ENCODE results near the gene FBXW7. TPM values are rescaled to one million over a fixed set of nuclear protein-coding genes. Genes with fewer than 3 reads are reported as not detected.

Gene FBXW7
- polyA plus RNA-seq, 1 donor = 19.2 TPM

- Histone ChIP-seq H3K4me3 (ENCODE audit: low read length) (no peak overlapping the region), H3K36me3 (ENCODE audit: control insufficient read depth, insufficient read depth, low read length) (no peaks in the 10 kb centered on the region), H3K27me3 (ENCODE audit: control insufficient read depth, insufficient read depth, low read length) (no peaks in the 10 kb centered on the region), H3K4me1 (ENCODE audit: control insufficient read depth, insufficient read depth, low read length) (no peaks in the 10 kb centered on the region), H3K27ac (ENCODE audit: low read length) (no peak overlapping the region), H3K9me3 (ENCODE audit: control insufficient read depth, low read depth, low read length) (no peaks in the 10 kb centered on the region)
- WGBS (ENCODE audit: insufficient coverage, low lambda C conversion rate) = no CpG with 5 or more reads among the region's 1 CpG
- peak; percentile 73 to 79 for DNase-seq
These were observed 35.0 kb downstream of the FBXW7 start for GRCh38 chr4:152500800-152501434.

DNA sequence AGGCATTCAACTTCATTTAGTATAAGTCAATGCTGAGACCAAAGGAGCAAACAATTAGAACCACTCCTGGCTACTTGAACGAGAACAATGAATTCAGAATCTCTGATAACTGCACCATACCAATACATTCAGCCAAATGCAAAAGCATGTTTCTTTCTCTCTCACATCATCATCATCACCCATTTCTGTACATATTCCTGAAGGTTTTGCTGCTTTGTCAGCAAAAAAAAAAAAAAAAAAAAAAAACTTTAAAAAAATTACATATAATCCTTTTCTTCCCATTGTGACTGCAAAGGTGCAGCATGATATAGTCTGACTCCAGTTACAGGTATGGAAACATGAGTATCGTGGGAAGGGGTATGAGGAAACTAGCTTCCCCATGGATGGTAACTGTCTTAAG lies 35.6 kb downstream of the FBXW7 start:
- Histone ChIP-seq H3K9me3 (ENCODE audit: control insufficient read depth, low read depth, low read length) (no peaks in the 10 kb centered on the region), H3K27ac (ENCODE audit: low read length) (no peak overlapping the region), H3K27me3 (ENCODE audit: control insufficient read depth, insufficient read depth, low read length) (no peaks in the 10 kb centered on the region), H3K4me3 (ENCODE audit: low read length) (no peak overlapping the region), H3K36me3 (ENCODE audit: control insufficient read depth, insufficient read depth, low read length) (no peaks in the 10 kb centered on the region), H3K4me1 (ENCODE audit: control insufficient read depth, insufficient read depth, low read length) (no peaks in the 10 kb centered on the region)
- 83% methylated on average over 1 of the region's 2 CpGs for WGBS (ENCODE audit: insufficient coverage, low lambda C conversion rate)
- no peak for DNase-seq

GRCh38 chr4:152499344-152499743 lies 36.5 kb downstream of the FBXW7 start:
- no peak overlapping the region for H3K27ac ChIP-seq (ENCODE audit: low read length)
- no peak overlapping the region for H3K4me3 ChIP-seq (ENCODE audit: low read length)
- H3K9me3 ChIP-seq (ENCODE audit: control insufficient read depth, low read depth, low read length) = no peaks in the 10 kb centered on the region
- H3K27me3 ChIP-seq (ENCODE audit: control insufficient read depth, insufficient read depth, low read length) = no peaks in the 10 kb centered on the region
- no CpG with 5 or more reads among the region's 2 CpGs for WGBS (ENCODE audit: insufficient coverage, low lambda C conversion rate)
- DNase-seq = no peak
- H3K36me3 ChIP-seq (ENCODE audit: control insufficient read depth, insufficient read depth, low read length) = no peaks in the 10 kb centered on the region
- no peaks in the 10 kb centered on the region for H3K4me1 ChIP-seq (ENCODE audit: control insufficient read depth, insufficient read depth, low read length)

- Histone ChIP-seq H3K27ac (ENCODE audit: low read length) (no peak overlapping the region), H3K9me3 (ENCODE audit: control insufficient read depth, low read depth, low read length) (no peaks in the 10 kb centered on the region), H3K4me3 (ENCODE audit: low read length) (no peak overlapping the region), H3K4me1 (ENCODE audit: control insufficient read depth, insufficient read depth, low read length) (no peaks in the 10 kb centered on the region), H3K27me3 (ENCODE audit: control insufficient read depth, insufficient read depth, low read length) (no peaks in the 10 kb centered on the region), H3K36me3 (ENCODE audit: control insufficient read depth, insufficient read depth, low read length) (no peaks in the 10 kb centered on the region)
- no peak for DNase-seq
- 100% methylated on average over 2 of the region's 3 CpGs for WGBS (ENCODE audit: insufficient coverage, low lambda C conversion rate)
These were observed 41.9 kb downstream of the FBXW7 start for GRCh38 chr4:152494020-152494419.

- no peak for DNase-seq
- Histone ChIP-seq H3K36me3 (ENCODE audit: control insufficient read depth, insufficient read depth, low read length) (no peaks in the 10 kb centered on the region), H3K27ac (ENCODE audit: low read length) (no peak overlapping the region), H3K9me3 (ENCODE audit: control insufficient read depth, low read depth, low read length) (no peaks in the 10 kb centered on the region), H3K4me3 (ENCODE audit: low read length) (no peak overlapping the region), H3K4me1 (ENCODE audit: control insufficient read depth, insufficient read depth, low read length) (peaks cover 12% of the 10 kb centered on the region), H3K27me3 (ENCODE audit: control insufficient read depth, insufficient read depth, low read length) (no peaks in the 10 kb centered on the region)
- WGBS (ENCODE audit: insufficient coverage, low lambda C conversion rate) = 80% methylated on average over 1 of the region's 4 CpGs
These were observed 47.6 kb downstream of the FBXW7 start for GRCh38 chr4:152488246-152488645.

GRCh38 chr4:152486429-152487389 lies 49.2 kb downstream of the FBXW7 start:
- peaks cover 12% of the 10 kb centered on the region for H3K4me1 ChIP-seq (ENCODE audit: control insufficient read depth, insufficient read depth, low read length)
- peak overlapping the region; percentile 96 for H3K27ac ChIP-seq (ENCODE audit: low read length)
- no peaks in the 10 kb centered on the region for H3K9me3 ChIP-seq (ENCODE audit: control insufficient read depth, low read depth, low read length)
- DNase-seq = peak in 1 of 2 donors; percentile 48
- H3K27me3 ChIP-seq (ENCODE audit: control insufficient read depth, insufficient read depth, low read length) = no peaks in the 10 kb centered on the region
- H3K4me3 ChIP-seq (ENCODE audit: low read length) = no peak overlapping the region
- 60% methylated on average over 2 of the region's 7 CpGs for WGBS (ENCODE audit: insufficient coverage, low lambda C conversion rate)
- H3K36me3 ChIP-seq (ENCODE audit: control insufficient read depth, insufficient read depth, low read length) = no peaks in the 10 kb centered on the region

- peak overlapping the region; percentile 42 for H3K4me3 ChIP-seq (ENCODE audit: low read length)
- no peaks in the 10 kb centered on the region for H3K27me3 ChIP-seq (ENCODE audit: control insufficient read depth, insufficient read depth, low read length)
- H3K36me3 ChIP-seq (ENCODE audit: control insufficient read depth, insufficient read depth, low read length) = no peaks in the 10 kb centered on the region
- peaks cover 12% of the 10 kb centered on the region for H3K4me1 ChIP-seq (ENCODE audit: control insufficient read depth, insufficient read depth, low read length)
- WGBS (ENCODE audit: insufficient coverage, low lambda C conversion rate) = no CpG with 5 or more reads among the region's 6 CpGs
- H3K27ac ChIP-seq (ENCODE audit: low read length) = peak overlapping the region; percentile 96
- H3K9me3 ChIP-seq (ENCODE audit: control insufficient read depth, low read depth, low read length) = no peaks in the 10 kb centered on the region
- peak; percentile 78 to 93 for DNase-seq
These were observed 50.1 kb downstream of the FBXW7 start for GRCh38 chr4:152485726-152486276.

DNA sequence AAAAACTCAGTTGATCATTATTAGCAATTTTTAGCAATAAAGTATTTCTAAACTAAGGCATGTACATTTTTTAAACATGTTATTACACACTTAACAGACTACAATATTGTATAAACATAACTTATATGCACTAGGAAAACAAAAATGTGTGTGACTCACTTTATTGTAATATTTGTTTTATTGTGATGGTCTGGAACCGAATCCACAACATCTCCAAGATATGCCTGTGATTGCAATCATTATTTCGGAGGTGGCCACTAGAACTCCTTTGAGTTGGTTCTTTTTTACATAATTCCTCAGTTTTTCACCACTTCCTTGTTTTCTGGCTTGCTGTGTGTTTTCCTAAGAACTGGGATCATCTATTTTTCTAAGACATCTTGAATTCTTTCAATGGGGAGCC lies 53.7 kb downstream of the FBXW7 start:
- no peak for DNase-seq
- WGBS (ENCODE audit: insufficient coverage, low lambda C conversion rate) = 100% methylated on average over 2 of the region's 2 CpGs
- Histone ChIP-seq H3K9me3 (ENCODE audit: control insufficient read depth, low read depth, low read length) (no peaks in the 10 kb centered on the region), H3K4me1 (ENCODE audit: control insufficient read depth, insufficient read depth, low read length) (peaks cover 9% of the 10 kb centered on the region), H3K27ac (ENCODE audit: low read length) (no peak overlapping the region), H3K27me3 (ENCODE audit: control insufficient read depth, insufficient read depth, low read length) (no peaks in the 10 kb centered on the region), H3K4me3 (ENCODE audit: low read length) (no peak overlapping the region), H3K36me3 (ENCODE audit: control insufficient read depth, insufficient read depth, low read length) (no peaks in the 10 kb centered on the region)

DNA sequence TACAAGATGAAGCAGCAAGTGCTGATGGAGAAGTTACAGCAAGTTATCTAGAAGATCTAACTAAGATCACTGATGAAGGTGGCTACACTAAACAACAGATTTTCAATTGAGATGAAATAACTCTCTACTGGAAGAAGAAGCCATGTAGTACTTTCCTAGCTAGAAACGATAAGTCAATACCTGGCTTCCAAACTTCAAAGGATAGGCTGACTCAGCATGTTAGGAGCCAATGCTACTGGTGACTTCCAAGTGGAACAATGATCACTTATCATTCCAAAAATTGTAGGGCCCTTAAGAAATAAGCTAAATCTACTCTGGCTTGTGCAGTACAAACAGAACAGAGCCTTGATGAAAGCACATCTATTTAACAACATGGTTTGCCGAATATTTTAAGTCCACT lies 55.0 kb downstream of the FBXW7 start:
- no peaks in the 10 kb centered on the region for H3K9me3 ChIP-seq (ENCODE audit: control insufficient read depth, low read depth, low read length)
- no peak overlapping the region for H3K27ac ChIP-seq (ENCODE audit: low read length)
- WGBS (ENCODE audit: insufficient coverage, low lambda C conversion rate) = 100% methylated on average over 1 of the region's 2 CpGs
- no peak overlapping the region for H3K4me3 ChIP-seq (ENCODE audit: low read length)
- no peaks in the 10 kb centered on the region for H3K36me3 ChIP-seq (ENCODE audit: control insufficient read depth, insufficient read depth, low read length)
- H3K4me1 ChIP-seq (ENCODE audit: control insufficient read depth, insufficient read depth, low read length) = no peaks in the 10 kb centered on the region
- no peak for DNase-seq
- H3K27me3 ChIP-seq (ENCODE audit: control insufficient read depth, insufficient read depth, low read length) = no peaks in the 10 kb centered on the region

DNA sequence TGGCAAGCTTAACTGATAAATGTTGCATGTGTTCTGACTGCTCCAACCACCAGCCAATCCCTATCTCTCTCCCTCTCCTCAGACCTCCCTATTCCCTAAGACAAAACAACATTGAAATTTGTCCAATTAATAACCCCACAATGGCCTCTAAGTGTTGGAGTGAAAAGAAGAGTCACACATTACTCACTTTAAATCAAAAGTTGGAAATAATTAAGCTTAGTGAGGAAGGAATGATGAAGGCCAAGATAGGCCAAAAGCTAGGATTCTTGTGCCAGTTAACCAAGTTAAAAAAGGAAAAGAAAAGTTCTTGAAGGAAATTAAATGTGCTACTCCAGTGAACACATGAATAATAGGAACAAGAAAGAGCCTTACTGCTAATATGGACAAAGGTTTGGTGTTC lies 55.6 kb downstream of the FBXW7 start:
- H3K9me3 ChIP-seq (ENCODE audit: control insufficient read depth, low read depth, low read length) = no peaks in the 10 kb centered on the region
- no peak overlapping the region for H3K27ac ChIP-seq (ENCODE audit: low read length)
- no peak for DNase-seq
- H3K4me3 ChIP-seq (ENCODE audit: low read length) = no peak overlapping the region
- no peaks in the 10 kb centered on the region for H3K27me3 ChIP-seq (ENCODE audit: control insufficient read depth, insufficient read depth, low read length)
- H3K4me1 ChIP-seq (ENCODE audit: control insufficient read depth, insufficient read depth, low read length) = no peaks in the 10 kb centered on the region
- H3K36me3 ChIP-seq (ENCODE audit: control insufficient read depth, insufficient read depth, low read length) = no peaks in the 10 kb centered on the region

Measured in large intestine (tissue), 3 donors.